Neuronal stem cell (in vitro differentiated cells): ENCODE data around the gene ZNF830.
A peak's percentile ranks its signal among the peaks of the same experiment; 100 is the strongest.

Experiments used
- DNase-seq: peaks from one replicate; pipeline ENCODE4 v3.0.0-alpha.2; 2013; ENCODE audit warnings: low spot score
- H2AFZ ChIP-seq: one replicate; pipeline ENCODE4 v1.6.1; 2013; ENCODE audit warnings: mild to moderate bottlenecking, low read length, inconsistent platforms
- H2AK5ac ChIP-seq: 2 replicates; pipeline ENCODE4 v1.6.1; 2013; ENCODE audit warnings: low read depth, mild to moderate bottlenecking, inconsistent platforms, low read length, moderate library complexity, mixed read lengths
- H2BK120ac ChIP-seq: 2 replicates; pipeline ENCODE4 v1.6.1; 2013; ENCODE audit warnings: low read depth, mild to moderate bottlenecking, inconsistent platforms, low read length, moderate library complexity, mixed read lengths
- H2BK12ac ChIP-seq: one replicate; pipeline ENCODE4 v1.6.1; 2013; ENCODE audit warnings: low read length, inconsistent platforms
- H2BK15ac ChIP-seq: 2 replicates; pipeline ENCODE4 v1.6.1; 2013; ENCODE audit warnings: mild to moderate bottlenecking, low read length, inconsistent platforms, mixed read lengths
- H2BK5ac ChIP-seq: one replicate; pipeline ENCODE4 v1.6.1; 2013; ENCODE audit warnings: inconsistent platforms, mild to moderate bottlenecking, low read length, moderate library complexity
- H3K14ac ChIP-seq: one replicate; pipeline ENCODE4 v1.6.1; 2013; ENCODE audit warnings: low read length, inconsistent platforms
- H3K18ac ChIP-seq: 2 replicates; pipeline ENCODE4 v1.6.1; 2013; ENCODE audit warnings: low read length, inconsistent platforms
- H3K23ac ChIP-seq: 2 replicates; pipeline ENCODE4 v1.6.1; 2013; ENCODE audit warnings: low read depth, mild to moderate bottlenecking, mixed read lengths, low read length, inconsistent platforms; ENCODE audit not compliant: poor library complexity
- H3K27ac ChIP-seq: replicated peaks from 3 replicates; pipeline ENCODE4 v1.5.1; 2013; ENCODE audit warnings: low read length, inconsistent platforms
- H3K27me3 ChIP-seq, 3 experiments: 2 replicates each; pipeline ENCODE4 v1.6.1; 2013; ENCODE audit warnings: low read length in 3 of 3, mild to moderate bottlenecking in 2 of 3, inconsistent platforms in 1 of 3, low read depth in 1 of 3, mixed read lengths in 1 of 3, moderate library complexity in 1 of 3; ENCODE audit not compliant: control insufficient read depth in 3 of 3, insufficient read depth in 3 of 3
- H3K36me3 ChIP-seq, 2 donors: replicated peaks in 1 of 2; 2 replicates each; pipeline ENCODE4 v1.6.1; 2013; ENCODE audit warnings: low read length in 2 of 2; ENCODE audit not compliant: control insufficient read depth in 2 of 2, insufficient read depth in 2 of 2
- H3K4ac ChIP-seq: 2 replicates; pipeline ENCODE4 v1.6.1; 2013; ENCODE audit warnings: inconsistent platforms, mild to moderate bottlenecking, low read length, moderate library complexity
- H3K4me1 ChIP-seq, 2 donors: 1 replicate in 1 of 2; 2 replicates in 1 of 2; pipeline ENCODE4 v1.6.1; 2013; ENCODE audit warnings: low read length in 2 of 2, low read depth in 1 of 2; ENCODE audit not compliant: control insufficient read depth in 2 of 2, insufficient read depth in 1 of 2
- H3K4me2 ChIP-seq: one replicate; pipeline ENCODE4 v1.6.1; 2013; ENCODE audit warnings: mild to moderate bottlenecking, low read length, inconsistent platforms; ENCODE audit not compliant: insufficient read depth, poor library complexity, severe bottlenecking
- H3K4me3 ChIP-seq, 2 donors: 2 replicates each; pipeline ENCODE4 v1.5.1; 2013; ENCODE audit warnings: low read length in 2 of 2, mild to moderate bottlenecking in 2 of 2, inconsistent platforms in 1 of 2, moderate library complexity in 1 of 2
- H3K79me1 ChIP-seq: one replicate; pipeline ENCODE4 v1.6.1; 2013; ENCODE audit warnings: low read depth, mild to moderate bottlenecking, inconsistent platforms, low read length, moderate library complexity
- H3K9ac ChIP-seq: one replicate; pipeline ENCODE4 v1.6.1; 2013; ENCODE audit warnings: mild to moderate bottlenecking, low read depth, low read length, inconsistent platforms; ENCODE audit not compliant: poor library complexity
- H3K9me3 ChIP-seq, 2 donors: replicated peaks in 1 of 2; 2 replicates each; pipeline versions ENCODE3 to v1.6.1; 2013; ENCODE audit warnings: low read length in 2 of 2, mild to moderate bottlenecking in 2 of 2, inconsistent platforms in 1 of 2, low read depth in 1 of 2, mixed read lengths in 1 of 2, moderate library complexity in 1 of 2; ENCODE audit not compliant: control insufficient read depth in 2 of 2, insufficient read depth in 1 of 2
- H4K8ac ChIP-seq: one replicate; pipeline ENCODE4 v1.6.1; 2013; ENCODE audit warnings: low read depth, mild to moderate bottlenecking, inconsistent platforms, low read length, moderate library complexity
- H4K91ac ChIP-seq: one replicate; pipeline ENCODE4 v1.6.1; 2013; ENCODE audit warnings: low read length, low read depth, mild to moderate bottlenecking, inconsistent platforms; ENCODE audit not compliant: poor library complexity
- WGBS, 2 donors: extraction: QIAGEN DNeasy Blood & Tissue Kit; methylation state at CpG; one replicate each; pipeline ENCODE4 v1.1.7; 2013; ENCODE audit warnings: missing lambda C conversion rate in 2 of 2, mixed read lengths in 1 of 2; ENCODE audit not compliant: insufficient read length in 2 of 2, insufficient replicate concordance in 1 of 2; ENCODE audit errors: extremely low coverage in 2 of 2; 5-methylcytosine and 5-hydroxymethylcytosine counted together

The ZNF830 gene

GRCh38 chr17:35001549-35001948 is 40.2 kb downstream of the ZNF830 start:
- no peak overlapping the region for H2AK5ac ChIP-seq
- no peak overlapping the region for H3K27ac ChIP-seq
- H2BK15ac ChIP-seq: no peak overlapping the region
- H2BK12ac ChIP-seq: no peak overlapping the region
- no peak overlapping the region for H3K23ac ChIP-seq
- no peak overlapping the region for H3K4me3 ChIP-seq
- H3K18ac ChIP-seq: no peak overlapping the region
- no peak for DNase-seq
- no peak overlapping the region for H3K9ac ChIP-seq
- WGBS, 2 donors: no CpG with 5 or more reads among the region's 2 CpGs
- H4K91ac ChIP-seq: no peak overlapping the region
- no peak overlapping the region for H3K4me2 ChIP-seq
- H2BK5ac ChIP-seq: no peak overlapping the region
- peaks cover 81 to 96% of the 10 kb centered on the region in 2 donors for H3K36me3 ChIP-seq
- no peak overlapping the region for H3K14ac ChIP-seq
- no peaks in the 10 kb centered on the region for H3K79me1 ChIP-seq
- H2AFZ ChIP-seq: no peak overlapping the region
- no peak overlapping the region for H4K8ac ChIP-seq
- H3K27me3 ChIP-seq: no peaks in the 10 kb centered on the region
- no peaks in the 10 kb centered on the region for H3K9me3 ChIP-seq
- no peak overlapping the region for H2BK120ac ChIP-seq
- H3K4me1 ChIP-seq: no peaks in the 10 kb centered on the region
- H3K4ac ChIP-seq: no peak overlapping the region

GRCh38 chr17:35002876-35003551 is 41.7 kb downstream of the ZNF830 start:
- H2AK5ac ChIP-seq: no peak overlapping the region
- H3K23ac ChIP-seq: no peak overlapping the region
- no peak overlapping the region for H3K14ac ChIP-seq
- no peak overlapping the region for H3K4me2 ChIP-seq
- H4K8ac ChIP-seq: no peak overlapping the region
- H2BK120ac ChIP-seq: no peak overlapping the region
- no peaks in the 10 kb centered on the region for H3K9me3 ChIP-seq
- H3K27me3 ChIP-seq: no peaks in the 10 kb centered on the region
- H4K91ac ChIP-seq: no peak overlapping the region
- no peak overlapping the region for H2AFZ ChIP-seq
- no peak overlapping the region for H3K4me3 ChIP-seq
- peaks cover 70 to 94% of the 10 kb centered on the region in 2 donors for H3K36me3 ChIP-seq
- H2BK12ac ChIP-seq: no peak overlapping the region
- no peak overlapping the region for H2BK5ac ChIP-seq
- H2BK15ac ChIP-seq: no peak overlapping the region
- no peak overlapping the region for H3K27ac ChIP-seq
- no peak overlapping the region for H3K4ac ChIP-seq
- WGBS, 2 donors: no CpG with 5 or more reads among the region's 15 CpGs
- no peaks in the 10 kb centered on the region for H3K79me1 ChIP-seq
- H3K18ac ChIP-seq: no peak overlapping the region
- no peaks in the 10 kb centered on the region for H3K4me1 ChIP-seq
- DNase-seq: no peak
- H3K9ac ChIP-seq: no peak overlapping the region

GRCh38 chr17:35003778-35004177 is 42.4 kb downstream of the ZNF830 start:
- H3K4me3 ChIP-seq: no peak overlapping the region
- H3K4me1 ChIP-seq: no peaks in the 10 kb centered on the region
- H3K4me2 ChIP-seq: no peak overlapping the region
- no peak overlapping the region for H3K27ac ChIP-seq
- no peak overlapping the region for H2BK5ac ChIP-seq
- H3K36me3 ChIP-seq: peaks cover 64 to 92% of the 10 kb centered on the region in 2 donors
- H3K9me3 ChIP-seq: no peaks in the 10 kb centered on the region
- no peak for DNase-seq
- WGBS, 2 donors: no CpG with 5 or more reads among the region's 4 CpGs
- H3K4ac ChIP-seq: no peak overlapping the region
- no peak overlapping the region for H4K91ac ChIP-seq
- H3K23ac ChIP-seq: no peak overlapping the region
- no peak overlapping the region for H2BK15ac ChIP-seq
- H3K9ac ChIP-seq: no peak overlapping the region
- H3K18ac ChIP-seq: no peak overlapping the region
- H2AFZ ChIP-seq: no peak overlapping the region
- no peak overlapping the region for H3K14ac ChIP-seq
- no peak overlapping the region for H2BK12ac ChIP-seq
- no peaks in the 10 kb centered on the region for H3K79me1 ChIP-seq
- no peak overlapping the region for H2BK120ac ChIP-seq
- H2AK5ac ChIP-seq: no peak overlapping the region
- H3K27me3 ChIP-seq: no peaks in the 10 kb centered on the region
- peak overlapping the region; percentile 21 for H4K8ac ChIP-seq

GRCh38 chr17:35006345-35006744 is 45.0 kb downstream of the ZNF830 start:
- H3K9me3 ChIP-seq: no peaks in the 10 kb centered on the region
- H2AK5ac ChIP-seq: no peak overlapping the region
- H4K91ac ChIP-seq: no peak overlapping the region
- no peak overlapping the region for H4K8ac ChIP-seq
- H3K18ac ChIP-seq: no peak overlapping the region
- H3K4me2 ChIP-seq: no peak overlapping the region
- no peak overlapping the region for H3K9ac ChIP-seq
- H3K79me1 ChIP-seq: no peaks in the 10 kb centered on the region
- H3K4ac ChIP-seq: no peak overlapping the region
- DNase-seq: no peak
- H3K36me3 ChIP-seq: peaks cover 45 to 91% of the 10 kb centered on the region in 2 donors
- no peak overlapping the region for H3K23ac ChIP-seq
- H2BK5ac ChIP-seq: no peak overlapping the region
- H2AFZ ChIP-seq: no peak overlapping the region
- no CpG with 5 or more reads among the region's 4 CpGs for WGBS, 2 donors
- no peak overlapping the region for H3K4me3 ChIP-seq
- no peaks in the 10 kb centered on the region for H3K4me1 ChIP-seq
- H2BK120ac ChIP-seq: no peak overlapping the region
- H3K27me3 ChIP-seq: no peaks in the 10 kb centered on the region
- H2BK15ac ChIP-seq: no peak overlapping the region
- H3K27ac ChIP-seq: no peak overlapping the region
- no peak overlapping the region for H3K14ac ChIP-seq
- no peak overlapping the region for H2BK12ac ChIP-seq
